ENCODE data around the gene GLI3.

GRCh38 chr7:42012786-42013360 is 224.1 kb downstream of the GLI3 start:
- no peak for TF ChIP-seq POLR2A (IDR thresholded peaks at IDR 0.05)
- no peak for TF ChIP-seq CTCF (IDR thresholded peaks at IDR 0.05 in 8 of 11, conservative IDR thresholded peaks at IDR 0.05 in 3 of 11)

Data from spleen (tissue), 7 donors.